Esophagus muscularis mucosa (tissue), 4 donors: ENCODE results near the gene ADAMTS2.

Experiments
- EP300 ChIP-seq: sonication (generic); formaldehyde crosslinking; IDR thresholded peaks from one replicate; pipeline ENCODE4 v1.6.1; 2017; ENCODE audit warnings: antibody characterized with exemption
- POLR2A ChIP-seq: fragments of 450-650 bp; IDR thresholded peaks from one replicate; pipeline ENCODE4 v1.6.1; 2017; ENCODE audit warnings: antibody characterized with exemption, moderate library complexity, mild to moderate bottlenecking, low read depth
- POLR2AphosphoS5 ChIP-seq, 2 donors: sonication (generic); formaldehyde crosslinking; IDR thresholded peaks; one replicate each; pipeline ENCODE4 v1.6.1; 2017; ENCODE audit warnings: antibody characterized with exemption in 2 of 2
- TF ChIP-seq, protein P1 (sequence below), 3 experiments: fragments of 200-600 bp in 2 of 3; fragments of 450-650 bp in 1 of 3; sonication (generic) in 2 of 3; IDR thresholded peaks; one replicate each; pipeline ENCODE4 v1.5.1; 2017 to 2019; ENCODE audit warnings: antibody characterized with exemption in 3 of 3, mild to moderate bottlenecking in 2 of 3, moderate library complexity in 1 of 3

GRCh38 chr5:179131886-179132585 is 213.2 kb downstream of the ADAMTS2 start:
- TF ChIP-seq, protein P1, sequence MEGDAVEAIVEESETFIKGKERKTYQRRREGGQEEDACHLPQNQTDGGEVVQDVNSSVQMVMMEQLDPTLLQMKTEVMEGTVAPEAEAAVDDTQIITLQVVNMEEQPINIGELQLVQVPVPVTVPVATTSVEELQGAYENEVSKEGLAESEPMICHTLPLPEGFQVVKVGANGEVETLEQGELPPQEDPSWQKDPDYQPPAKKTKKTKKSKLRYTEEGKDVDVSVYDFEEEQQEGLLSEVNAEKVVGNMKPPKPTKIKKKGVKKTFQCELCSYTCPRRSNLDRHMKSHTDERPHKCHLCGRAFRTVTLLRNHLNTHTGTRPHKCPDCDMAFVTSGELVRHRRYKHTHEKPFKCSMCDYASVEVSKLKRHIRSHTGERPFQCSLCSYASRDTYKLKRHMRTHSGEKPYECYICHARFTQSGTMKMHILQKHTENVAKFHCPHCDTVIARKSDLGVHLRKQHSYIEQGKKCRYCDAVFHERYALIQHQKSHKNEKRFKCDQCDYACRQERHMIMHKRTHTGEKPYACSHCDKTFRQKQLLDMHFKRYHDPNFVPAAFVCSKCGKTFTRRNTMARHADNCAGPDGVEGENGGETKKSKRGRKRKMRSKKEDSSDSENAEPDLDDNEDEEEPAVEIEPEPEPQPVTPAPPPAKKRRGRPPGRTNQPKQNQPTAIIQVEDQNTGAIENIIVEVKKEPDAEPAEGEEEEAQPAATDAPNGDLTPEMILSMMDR (IDR thresholded peaks at IDR 0.05), result no peak
- TF ChIP-seq POLR2A (no peak), POLR2AphosphoS5 (IDR thresholded peaks at IDR 0.05) (no peak), EP300 (no peak)
